AG09309 (cell line): ENCODE measurements around the gene CD69.

Experiments used
- DNase-seq: peaks from one replicate; pipeline ENCODE4 v3.0.0-alpha.2; 2010; ENCODE audit warnings: low read depth
- H3K4me3 ChIP-seq: 2 replicates; pipeline ENCODE4 v1.5.1; 2011; ENCODE audit warnings: mild to moderate bottlenecking, low read depth, low read length, moderate library complexity; ENCODE audit not compliant: control insufficient read depth
- TF ChIP-seq, protein P1 (sequence below): IDR thresholded peaks from 2 replicates; pipeline ENCODE4 v1.5.1; 2011; ENCODE audit warnings: mild to moderate bottlenecking, low read depth, low read length, inconsistent platforms; ENCODE audit not compliant: insufficient read depth, control insufficient read depth; ENCODE audit errors: missing control alignments

CD69 gene

DNA sequence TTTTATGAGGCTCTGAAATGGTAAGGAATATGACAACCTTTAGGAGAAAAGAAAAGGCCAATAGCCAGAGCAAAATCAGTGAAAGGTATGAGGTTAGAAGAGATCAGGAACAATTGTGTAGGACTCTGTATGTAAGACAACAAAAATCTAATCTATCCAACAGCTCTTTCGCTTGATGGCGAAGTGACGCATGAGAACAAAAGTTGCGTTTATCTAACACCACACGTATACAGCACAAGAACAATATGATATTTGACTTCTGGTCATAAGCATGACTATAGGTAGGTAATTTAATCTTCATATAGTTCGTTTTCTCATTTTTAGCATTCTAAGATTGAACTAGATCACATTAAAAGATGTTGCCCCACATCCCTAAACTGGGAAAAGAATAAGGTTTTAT, 29.3 kb downstream of the CD69 start:
- H3K4me3 ChIP-seq, result no peak overlapping the region
- no peak for DNase-seq
- TF ChIP-seq, protein P1, sequence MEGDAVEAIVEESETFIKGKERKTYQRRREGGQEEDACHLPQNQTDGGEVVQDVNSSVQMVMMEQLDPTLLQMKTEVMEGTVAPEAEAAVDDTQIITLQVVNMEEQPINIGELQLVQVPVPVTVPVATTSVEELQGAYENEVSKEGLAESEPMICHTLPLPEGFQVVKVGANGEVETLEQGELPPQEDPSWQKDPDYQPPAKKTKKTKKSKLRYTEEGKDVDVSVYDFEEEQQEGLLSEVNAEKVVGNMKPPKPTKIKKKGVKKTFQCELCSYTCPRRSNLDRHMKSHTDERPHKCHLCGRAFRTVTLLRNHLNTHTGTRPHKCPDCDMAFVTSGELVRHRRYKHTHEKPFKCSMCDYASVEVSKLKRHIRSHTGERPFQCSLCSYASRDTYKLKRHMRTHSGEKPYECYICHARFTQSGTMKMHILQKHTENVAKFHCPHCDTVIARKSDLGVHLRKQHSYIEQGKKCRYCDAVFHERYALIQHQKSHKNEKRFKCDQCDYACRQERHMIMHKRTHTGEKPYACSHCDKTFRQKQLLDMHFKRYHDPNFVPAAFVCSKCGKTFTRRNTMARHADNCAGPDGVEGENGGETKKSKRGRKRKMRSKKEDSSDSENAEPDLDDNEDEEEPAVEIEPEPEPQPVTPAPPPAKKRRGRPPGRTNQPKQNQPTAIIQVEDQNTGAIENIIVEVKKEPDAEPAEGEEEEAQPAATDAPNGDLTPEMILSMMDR, result no peak

DNA sequence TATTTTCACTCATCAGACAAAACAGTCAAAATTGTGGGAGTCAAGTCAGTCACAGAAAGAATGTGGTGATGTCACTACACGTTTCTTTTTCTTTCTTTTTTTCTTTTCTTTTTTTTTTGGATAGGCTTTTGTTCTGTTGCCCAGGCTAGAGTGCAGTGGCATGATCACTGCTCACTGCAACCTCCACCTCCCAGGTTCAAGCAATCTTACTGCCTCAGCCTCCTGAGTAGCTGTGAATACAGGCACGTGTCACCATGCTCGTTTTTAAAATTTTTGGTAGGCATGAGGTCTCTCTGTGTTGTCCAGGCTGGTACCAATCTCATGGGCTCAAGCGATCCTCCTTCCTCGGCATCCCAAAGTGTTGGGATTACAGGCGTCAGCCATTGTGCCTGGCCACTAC, 30.1 kb downstream of the CD69 start:
- no peak for DNase-seq
- H3K4me3 ChIP-seq, result no peak overlapping the region
- TF ChIP-seq, protein P1, result no peak

DNA sequence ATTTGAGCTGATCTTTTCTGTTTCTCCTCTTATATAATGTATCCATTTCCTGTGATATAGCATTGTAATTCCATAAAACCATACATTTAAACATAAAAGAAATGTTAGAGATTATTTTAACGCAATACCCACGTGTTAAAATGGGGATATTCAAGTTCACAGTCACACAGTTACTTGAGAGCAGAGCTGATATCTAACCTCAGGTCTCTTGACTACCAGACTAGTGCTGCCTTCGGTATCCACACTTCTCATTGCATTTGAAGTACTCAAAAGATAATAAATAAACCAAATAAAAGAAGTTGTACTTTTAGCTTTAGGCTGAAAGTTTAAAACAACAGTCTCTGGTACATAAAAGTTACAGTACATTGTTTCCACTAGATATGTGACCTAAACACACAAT, 30.7 kb downstream of the CD69 start:
- TF ChIP-seq, protein P1, result no peak
- H3K4me3 ChIP-seq, result no peak overlapping the region
- DNase-seq, result no peak

DNA sequence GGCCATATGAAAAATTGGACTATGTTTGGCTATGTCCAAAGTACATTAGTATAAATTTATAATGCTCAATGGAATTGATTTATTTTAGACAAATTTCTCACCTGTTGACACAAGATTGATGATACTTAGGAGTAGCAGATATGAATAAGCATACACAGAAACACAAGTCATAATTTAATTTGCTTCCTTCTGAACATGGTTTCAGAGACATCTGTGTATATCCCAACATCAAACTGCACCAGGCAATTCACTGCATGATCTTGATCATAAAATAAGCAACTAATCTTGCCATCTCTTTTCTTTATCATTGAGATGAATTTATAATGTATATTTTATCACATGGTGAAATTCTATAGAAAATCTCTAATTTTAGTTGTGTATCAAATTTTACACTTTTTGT, 31.6 kb downstream of the CD69 start:
- TF ChIP-seq, protein P1, result no peak
- no peak overlapping the region for H3K4me3 ChIP-seq
- DNase-seq, result no peak

DNA sequence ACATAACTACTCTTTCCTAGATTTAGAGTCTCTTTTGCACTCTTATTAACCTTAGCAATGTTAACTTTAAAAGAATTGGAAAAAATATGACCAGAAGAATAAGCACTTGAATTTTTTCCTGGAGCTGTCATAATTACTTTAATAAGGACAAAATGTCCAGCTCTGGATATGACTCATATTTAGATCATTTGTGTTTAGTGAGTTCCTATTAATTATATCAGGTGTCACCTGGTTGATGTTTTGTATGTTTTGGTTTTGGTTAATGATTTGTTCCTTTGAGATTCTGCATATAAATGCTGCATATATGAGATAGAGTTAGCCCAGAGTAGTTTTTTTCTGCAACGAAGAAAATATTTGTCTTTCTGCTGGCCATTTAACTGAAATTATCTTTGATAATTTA, 32.9 kb downstream of the CD69 start:
- H3K4me3 ChIP-seq, result no peak overlapping the region
- DNase-seq, result no peak
- TF ChIP-seq, protein P1, result no peak

DNA sequence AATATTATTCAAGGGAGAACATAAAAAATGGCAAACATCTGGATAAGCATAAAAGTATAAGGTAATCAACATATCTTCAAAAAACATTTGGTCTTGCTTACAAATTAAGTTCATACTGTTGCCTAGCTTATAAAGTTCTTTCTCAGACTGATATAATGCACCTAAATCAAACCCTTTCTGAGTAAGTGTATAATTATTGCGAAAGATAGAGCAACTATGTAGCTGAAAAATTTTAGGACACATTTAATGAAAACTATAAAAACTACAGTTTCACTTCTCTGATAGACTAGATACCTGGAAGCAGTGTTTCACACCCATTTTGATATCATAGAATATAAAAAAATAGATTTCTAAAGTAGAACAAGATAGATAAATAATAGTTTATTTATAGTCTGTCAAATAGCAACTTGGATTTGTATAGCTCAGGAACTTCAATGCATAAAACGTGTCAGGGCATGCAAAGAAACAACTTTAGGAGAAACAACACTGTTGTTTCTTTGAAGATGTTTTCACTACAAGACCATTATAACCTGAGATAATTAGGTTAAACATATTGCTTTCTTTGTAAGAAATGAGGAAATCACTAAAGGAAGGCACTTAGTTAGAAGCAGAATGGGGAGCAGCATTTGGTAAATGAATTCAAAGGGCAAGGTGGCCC, 35.4 kb downstream of the CD69 start:
- H3K4me3 ChIP-seq, result no peak overlapping the region
- no peak for DNase-seq
- TF ChIP-seq, protein P1, result no peak
